ENCODE results near the gene MIF.

Gene MIF

GRCh38 chr22:23892130-23892529 is 2.1 kb upstream of the MIF start:
- POLR2A ChIA-PET = interaction anchor here (3.4 to 3.6 kb wide), 2 partner anchors 19 to 33 kb away, joined by 85 to 124 read pairs; partner anchors contain the start of gene SLC2A11
- DNase-seq (ENCODE audit: extremely low spot score) = no peak
- TF ChIP-seq LEF1 (IDR thresholded peaks at IDR 0.05; ENCODE audit: borderline replicate concordance) = no peak
- no peak for TF ChIP-seq NFRKB (IDR thresholded peaks at IDR 0.05)
- no peak for TF ChIP-seq ARNT (IDR thresholded peaks at IDR 0.05)
- no peak for TF ChIP-seq FOXM1 (IDR thresholded peaks at IDR 0.05; ENCODE audit: borderline replicate concordance)
- TF ChIP-seq FOXK2 (IDR thresholded peaks at IDR 0.05) = no peak
- no peak for TF ChIP-seq SUZ12 (IDR thresholded peaks at IDR 0.05)
- no peak for TF ChIP-seq PKNOX1 (IDR thresholded peaks at IDR 0.05)
- TF ChIP-seq HDGF (IDR thresholded peaks at IDR 0.05; ENCODE audit: borderline replicate concordance) = no peak
- TF ChIP-seq L3MBTL2 (conservative IDR thresholded peaks at IDR 0.05) = no peak
- no peak for TF ChIP-seq FOXA1 (IDR thresholded peaks at IDR 0.05)
- TF ChIP-seq TARDBP (IDR thresholded peaks at IDR 0.05) = no peak
- TF ChIP-seq ZNF384 (IDR thresholded peaks at IDR 0.05) = no peak
- CTCF ChIA-PET = no interaction called here

- DNase-seq (ENCODE audit: extremely low spot score) = no peak
- CTCF ChIA-PET = no interaction called here
- TF ChIP-seq SUZ12 (IDR thresholded peaks at IDR 0.05) = no peak
- TF ChIP-seq PKNOX1 (IDR thresholded peaks at IDR 0.05) = no peak
- TF ChIP-seq L3MBTL2 (conservative IDR thresholded peaks at IDR 0.05) = no peak
- TF ChIP-seq ELF4 (IDR thresholded peaks at IDR 0.05) = no peak
- no peak for TF ChIP-seq HDGF (IDR thresholded peaks at IDR 0.05; ENCODE audit: borderline replicate concordance)
- TF ChIP-seq FOXK2 (IDR thresholded peaks at IDR 0.05) = no peak
- no peak for TF ChIP-seq NFRKB (IDR thresholded peaks at IDR 0.05)
- TF ChIP-seq ZNF384 (IDR thresholded peaks at IDR 0.05) = no peak
- TF ChIP-seq FOXA1 (IDR thresholded peaks at IDR 0.05) = no peak
- no peak for TF ChIP-seq SP1 (IDR thresholded peaks at IDR 0.05)
- no peak for TF ChIP-seq FOXM1 (IDR thresholded peaks at IDR 0.05; ENCODE audit: borderline replicate concordance)
- no peak for TF ChIP-seq BHLHE40 (IDR thresholded peaks at IDR 0.05; ENCODE audit: borderline replicate concordance)
- TF ChIP-seq LEF1 (IDR thresholded peaks at IDR 0.05; ENCODE audit: borderline replicate concordance) = no peak
- TF ChIP-seq ARNT (IDR thresholded peaks at IDR 0.05) = no peak
- no peak for TF ChIP-seq TARDBP (IDR thresholded peaks at IDR 0.05)
- TF ChIP-seq CTBP1 (IDR thresholded peaks at IDR 0.05; ENCODE audit: borderline replicate concordance) = no peak
- POLR2A ChIA-PET = interaction anchor here (2.7 to 3.6 kb wide), 3 partner anchors 11 to 33 kb away, joined by 40 to 124 read pairs (median 85); partner anchors contain the start of gene SLC2A11
Measured at GRCh38 chr22:23892706-23893105, 1.5 kb upstream of the MIF start.

- no peak for DNase-seq (ENCODE audit: extremely low spot score)
- POLR2A ChIA-PET = interaction anchor here (0.6 to 3.6 kb wide), 28 partner anchors 8 to 615 kb away, joined by 3 to 124 read pairs (median 6); partner anchors contain the start of genes CABIN1, DERL3 and SLC2A11
- TF ChIP-seq FOXA1 (IDR thresholded peaks at IDR 0.05) (no peak), CTBP1 (IDR thresholded peaks at IDR 0.05; ENCODE audit: borderline replicate concordance) (no peak)
Measured at GRCh38 chr22:23893121-23893944, 850 bp upstream of the MIF start.

GRCh38 chr22:23894710-23895598 is 771 bp downstream of the MIF start:
- ChIA-PET CTCF (interaction anchor here (0.6 to 1.9 kb wide), 9 partner anchors 8 to 105 kb away, joined by 3 to 7 read pairs (median 4); no protein-coding TSS in a partner anchor), POLR2A (interaction anchor here (0.5 to 4.9 kb wide), 24 partner anchors 9 to 128 kb away, joined by 3 to 124 read pairs (median 6); partner anchors contain the start of genes CABIN1, DERL3 and SLC2A11)
- TF ChIP-seq FOXK2 (IDR thresholded peaks at IDR 0.05) (no peak), L3MBTL2 (conservative IDR thresholded peaks at IDR 0.05) (peak; percentile 77), LEF1 (IDR thresholded peaks at IDR 0.05; ENCODE audit: borderline replicate concordance) (no peak), ARNT (IDR thresholded peaks at IDR 0.05) (0 out of 2 replicates have a peak, but pooled peaks have one; percentile 22)
- peak; percentile 80 for DNase-seq (ENCODE audit: extremely low spot score)

More at GRCh38 chr22:23893121-23893944, 850 bp upstream of the MIF start:
- CTCF ChIA-PET = interaction anchor here (0.5 to 1.9 kb wide), 10 partner anchors 9 to 1533 kb away, joined by 3 to 7 read pairs (median 4); no protein-coding TSS in a partner anchor

- ChIA-PET POLR2A (interaction anchor here (4.9 kb wide), 1 partner anchor 16 kb away, joined by 38 read pairs; no protein-coding TSS in a partner anchor), CTCF (no interaction called here)
- DNase-seq (ENCODE audit: extremely low spot score) = no peak
- no peak for TF ChIP-seq FOXA1 (IDR thresholded peaks at IDR 0.05)
- TF ChIP-seq SP1 (IDR thresholded peaks at IDR 0.05) = no peak
- TF ChIP-seq TARDBP (IDR thresholded peaks at IDR 0.05) = no peak
- TF ChIP-seq PKNOX1 (IDR thresholded peaks at IDR 0.05) = no peak
- TF ChIP-seq ELF4 (IDR thresholded peaks at IDR 0.05) = no peak
- TF ChIP-seq ZNF384 (IDR thresholded peaks at IDR 0.05) = no peak
- no peak for TF ChIP-seq CTBP1 (IDR thresholded peaks at IDR 0.05; ENCODE audit: borderline replicate concordance)
- no peak for TF ChIP-seq LEF1 (IDR thresholded peaks at IDR 0.05; ENCODE audit: borderline replicate concordance)
- no peak for TF ChIP-seq BHLHE40 (IDR thresholded peaks at IDR 0.05; ENCODE audit: borderline replicate concordance)
- TF ChIP-seq HDGF (IDR thresholded peaks at IDR 0.05; ENCODE audit: borderline replicate concordance) = no peak
- TF ChIP-seq SUZ12 (IDR thresholded peaks at IDR 0.05) = no peak
- no peak for TF ChIP-seq FOXM1 (IDR thresholded peaks at IDR 0.05; ENCODE audit: borderline replicate concordance)
- no peak for TF ChIP-seq ARNT (IDR thresholded peaks at IDR 0.05)
- no peak for TF ChIP-seq L3MBTL2 (conservative IDR thresholded peaks at IDR 0.05)
- no peak for TF ChIP-seq NFRKB (IDR thresholded peaks at IDR 0.05)
- TF ChIP-seq FOXK2 (IDR thresholded peaks at IDR 0.05) = no peak
Measured at GRCh38 chr22:23895599-23896144, 1.5 kb downstream of the MIF start.
